HG02884 (cell line): Measurements from ENCODE around the gene TMIGD3.

Experiments
- ATAC-seq: cut with Tn5 transposase; IDR thresholded peaks from one replicate; pipeline ENCODE4 v1.9.1; 2021; ENCODE audit warnings: mild to moderate bottlenecking, moderate library complexity; ENCODE audit not compliant: unreplicated experiment

The TMIGD3 gene

GRCh38 chr1:111509997-111510375 lies 6.6 kb upstream of the TMIGD3 start:
- ATAC-seq: no peak

GRCh38 chr1:111507411-111508201 lies 4.2 kb upstream of the TMIGD3 start:
- peak; percentile 43 for ATAC-seq

DNA sequence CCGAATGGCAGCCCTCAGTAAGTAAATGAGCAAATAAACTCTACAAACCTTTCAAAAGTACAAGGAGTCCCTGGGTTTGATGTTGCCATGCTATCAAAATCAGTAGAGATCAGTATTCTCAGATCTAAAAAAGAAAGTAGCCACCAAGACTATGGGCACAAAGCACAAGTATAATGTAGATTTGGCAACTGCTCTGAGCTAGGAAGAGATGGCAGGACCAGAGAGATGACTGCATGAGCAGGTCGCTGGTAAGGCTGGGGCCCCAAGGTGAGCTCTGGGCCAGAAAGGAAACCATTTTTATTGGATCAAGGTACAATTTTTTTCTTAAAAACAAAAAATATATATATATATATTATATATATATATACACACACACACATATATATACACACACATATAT lies 3.1 kb upstream of the TMIGD3 start:
- ATAC-seq: no peak

- ATAC-seq: peak; percentile 58
Measured at GRCh38 chr1:111505641-111506119, 2.2 kb upstream of the TMIGD3 start.

- ATAC-seq: no peak
Measured at GRCh38 chr1:111504097-111504496, 664 bp upstream of the TMIGD3 start.

DNA sequence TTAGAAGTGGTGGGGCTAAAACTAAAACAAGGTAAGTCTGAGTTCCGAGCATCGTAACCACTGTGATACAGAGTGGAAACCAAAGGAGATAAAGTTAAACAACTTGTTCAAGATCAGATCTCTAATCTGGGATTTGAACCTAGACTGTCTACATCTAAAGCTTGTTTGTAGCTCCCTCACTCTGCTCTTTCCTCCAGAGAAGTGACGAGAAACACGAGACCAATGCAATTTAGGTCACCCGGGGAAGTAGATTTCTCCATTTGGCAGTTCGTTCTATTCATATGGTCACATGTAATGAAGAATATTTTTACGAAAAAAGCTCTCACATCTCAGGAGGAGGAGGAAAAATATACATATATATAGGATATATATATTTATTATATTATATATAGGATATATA lies 1.8 kb downstream of the TMIGD3 start:
- no peak for ATAC-seq

GRCh38 chr1:111499026-111499785 lies 4.2 kb downstream of the TMIGD3 start:
- ATAC-seq: no peak

DNA sequence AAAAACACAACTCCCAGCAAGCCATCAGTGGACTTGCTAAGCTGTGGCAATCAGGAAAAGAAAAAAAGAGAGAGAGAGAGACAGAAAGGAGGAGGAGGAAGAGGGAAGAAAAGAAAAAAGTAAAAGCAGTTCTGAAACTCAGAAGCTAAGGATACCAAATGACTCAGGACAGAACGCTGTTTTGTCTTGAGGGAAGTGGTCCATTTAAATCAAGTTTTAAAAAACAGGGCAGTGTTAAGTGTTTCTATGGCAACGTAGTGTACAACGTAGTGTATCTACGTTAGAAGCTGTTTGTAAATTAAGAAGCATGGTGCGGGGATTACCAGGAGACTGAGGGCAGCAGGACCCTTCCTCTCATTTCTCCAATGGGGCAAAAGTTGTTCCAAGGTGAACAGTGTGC lies 5.8 kb downstream of the TMIGD3 start:
- ATAC-seq: no peak

DNA sequence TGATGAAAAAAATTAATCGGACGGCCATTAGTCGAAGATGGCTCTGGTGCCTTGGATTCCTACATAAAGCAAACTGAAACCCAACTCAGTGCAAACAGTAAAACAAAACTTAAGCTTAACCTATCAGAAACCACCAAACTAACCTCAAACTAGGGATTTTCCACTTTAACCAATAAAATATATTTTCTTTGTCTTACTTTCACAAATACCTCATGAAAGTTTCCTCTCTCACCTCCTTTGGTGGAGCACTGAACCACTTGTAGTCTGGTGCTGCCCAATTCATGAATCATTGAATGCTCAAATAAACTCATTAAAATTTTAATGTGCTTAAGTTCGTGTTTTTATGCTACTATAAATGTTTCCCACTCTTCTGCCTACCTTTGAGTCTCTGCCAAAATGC lies 7.0 kb downstream of the TMIGD3 start:
- no peak for ATAC-seq

DNA sequence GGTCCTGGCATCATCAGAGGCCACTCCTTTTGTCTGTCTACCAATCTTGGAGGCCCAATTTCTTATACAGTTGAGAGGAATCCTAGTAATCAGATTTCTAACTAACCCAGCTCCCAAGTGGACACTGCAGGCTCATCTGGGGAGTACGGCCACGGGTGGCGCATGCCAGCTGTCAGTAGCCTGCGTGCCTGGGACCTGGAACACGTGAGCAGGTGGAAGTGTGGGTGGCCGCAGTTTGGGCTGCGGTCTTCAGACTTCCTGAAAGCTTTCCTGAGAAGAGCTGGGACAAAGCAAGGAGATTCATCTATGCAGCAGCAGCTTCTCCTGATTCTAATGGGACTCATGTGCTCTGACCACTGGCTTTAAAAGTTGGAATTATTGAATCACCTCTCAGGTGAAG lies 12.4 kb downstream of the TMIGD3 start:
- no peak for ATAC-seq

- no peak for ATAC-seq
Measured at GRCh38 chr1:111490220-111490619, 13.2 kb downstream of the TMIGD3 start.

DNA sequence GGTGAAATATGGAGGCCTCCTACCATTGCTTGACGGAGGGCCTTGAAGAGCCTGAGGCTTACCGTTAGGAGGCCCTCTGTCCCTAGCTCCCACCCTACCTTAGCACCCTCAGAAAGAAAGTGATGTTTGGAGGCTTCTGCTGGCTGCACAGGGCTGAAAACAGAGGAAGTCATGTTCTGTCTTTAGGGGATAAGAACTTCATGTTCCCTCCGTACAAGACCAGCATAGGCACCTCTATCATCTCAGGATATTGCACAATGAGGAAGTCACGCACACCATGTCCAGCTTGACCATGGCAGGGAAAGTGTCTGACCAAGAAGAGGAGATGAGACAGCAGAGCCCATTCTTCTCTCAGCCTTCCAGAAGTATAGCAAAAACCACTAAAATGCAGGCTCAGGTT lies 13.8 kb downstream of the TMIGD3 start:
- no peak for ATAC-seq

DNA sequence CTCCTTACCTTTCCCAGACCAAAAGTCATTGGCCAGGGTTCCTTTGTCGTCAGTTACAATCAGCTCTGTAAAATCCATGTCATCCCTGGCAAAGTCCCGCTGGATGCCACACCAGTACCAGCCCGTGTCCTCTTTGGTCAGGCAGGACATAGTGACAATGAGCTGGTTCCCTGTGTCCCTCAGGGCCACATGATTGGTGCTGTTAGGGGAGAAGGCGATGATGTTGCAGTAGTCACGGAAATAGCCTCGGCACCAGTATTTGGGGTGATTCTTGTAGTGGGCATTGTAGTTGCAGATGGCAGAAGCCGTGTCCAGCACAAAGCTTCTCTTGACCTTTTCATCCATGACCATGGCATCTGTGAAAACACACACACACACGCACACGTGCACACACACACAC lies 14.8 kb downstream of the TMIGD3 start:
- no peak for ATAC-seq

DNA sequence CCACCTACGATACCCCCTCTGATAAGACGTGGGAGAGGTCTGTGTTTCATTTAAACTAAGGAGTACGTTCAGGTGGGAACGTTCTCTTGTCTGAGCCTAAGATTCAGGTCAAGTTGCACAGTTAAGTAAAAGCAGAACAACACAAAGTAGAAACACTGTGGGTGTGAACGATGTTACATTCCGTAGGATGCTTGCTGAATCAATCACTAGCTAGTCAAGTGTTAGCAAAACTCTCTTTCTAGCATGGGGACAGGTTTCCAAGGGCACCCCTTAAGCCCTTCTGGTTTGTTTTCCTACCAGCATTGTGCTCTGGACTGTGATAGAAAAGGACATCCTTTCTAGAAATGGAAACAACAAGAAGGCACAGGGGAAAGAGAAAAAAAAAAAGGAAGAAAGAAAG lies 16.3 kb downstream of the TMIGD3 start:
- no peak for ATAC-seq

DNA sequence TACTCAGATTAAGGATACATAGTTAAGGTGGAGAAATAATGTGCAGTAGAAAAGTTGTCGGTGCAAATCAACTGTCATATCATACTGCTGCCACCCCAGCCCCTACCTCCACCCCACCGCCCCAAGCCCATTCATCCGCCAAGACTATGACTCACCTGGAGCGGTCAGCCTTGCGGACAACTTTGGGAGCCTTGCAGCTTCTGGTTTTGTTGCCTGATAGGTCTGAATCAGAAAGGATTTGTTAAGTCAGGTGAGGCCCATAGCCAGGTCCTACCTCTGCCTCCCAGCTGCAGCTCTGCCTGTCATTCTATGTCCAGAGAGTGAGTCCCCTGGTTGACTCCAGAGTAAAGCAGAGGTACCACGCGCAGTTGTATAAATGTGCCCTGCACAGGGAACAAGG lies 17.0 kb downstream of the TMIGD3 start:
- no peak for ATAC-seq

- no peak for ATAC-seq
Measured at GRCh38 chr1:111484391-111485026, 18.9 kb downstream of the TMIGD3 start.

- no peak for ATAC-seq
Measured at GRCh38 chr1:111483876-111484275, 19.6 kb downstream of the TMIGD3 start.

GRCh38 chr1:111483166-111483565 lies 20.3 kb downstream of the TMIGD3 start:
- ATAC-seq: no peak

- ATAC-seq: no peak
Measured at GRCh38 chr1:111481387-111482221, 21.8 kb downstream of the TMIGD3 start.

GRCh38 chr1:111480674-111481073 lies 22.8 kb downstream of the TMIGD3 start:
- no peak for ATAC-seq

- peak; percentile 73 for ATAC-seq
Measured at GRCh38 chr1:111476761-111477309, 26.6 kb downstream of the TMIGD3 start.
